Measurements from ENCODE around the gene SERPINB4.

DNA sequence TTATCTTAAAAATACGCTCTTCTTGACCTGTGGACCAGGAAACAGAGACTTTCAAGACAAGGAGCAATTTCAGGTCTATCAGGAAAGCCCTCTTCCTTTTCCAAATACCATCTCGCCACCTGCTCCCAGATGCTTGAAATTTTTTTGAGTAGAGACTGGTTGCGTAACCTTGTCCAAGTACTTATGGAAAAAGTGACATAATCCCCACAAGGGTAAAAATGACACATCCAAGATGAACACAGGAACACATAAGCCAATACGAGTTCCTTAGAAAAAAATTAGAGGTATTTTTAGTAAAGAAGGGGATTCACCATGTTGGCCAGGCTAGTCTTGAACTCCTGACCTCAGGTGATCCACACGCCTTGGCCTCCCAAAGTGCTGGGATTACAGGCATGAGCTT is 55.1 kb downstream of the SERPINB4 start:
- TF ChIP-seq, protein P1, sequence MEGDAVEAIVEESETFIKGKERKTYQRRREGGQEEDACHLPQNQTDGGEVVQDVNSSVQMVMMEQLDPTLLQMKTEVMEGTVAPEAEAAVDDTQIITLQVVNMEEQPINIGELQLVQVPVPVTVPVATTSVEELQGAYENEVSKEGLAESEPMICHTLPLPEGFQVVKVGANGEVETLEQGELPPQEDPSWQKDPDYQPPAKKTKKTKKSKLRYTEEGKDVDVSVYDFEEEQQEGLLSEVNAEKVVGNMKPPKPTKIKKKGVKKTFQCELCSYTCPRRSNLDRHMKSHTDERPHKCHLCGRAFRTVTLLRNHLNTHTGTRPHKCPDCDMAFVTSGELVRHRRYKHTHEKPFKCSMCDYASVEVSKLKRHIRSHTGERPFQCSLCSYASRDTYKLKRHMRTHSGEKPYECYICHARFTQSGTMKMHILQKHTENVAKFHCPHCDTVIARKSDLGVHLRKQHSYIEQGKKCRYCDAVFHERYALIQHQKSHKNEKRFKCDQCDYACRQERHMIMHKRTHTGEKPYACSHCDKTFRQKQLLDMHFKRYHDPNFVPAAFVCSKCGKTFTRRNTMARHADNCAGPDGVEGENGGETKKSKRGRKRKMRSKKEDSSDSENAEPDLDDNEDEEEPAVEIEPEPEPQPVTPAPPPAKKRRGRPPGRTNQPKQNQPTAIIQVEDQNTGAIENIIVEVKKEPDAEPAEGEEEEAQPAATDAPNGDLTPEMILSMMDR (IDR thresholded peaks at IDR 0.05; ENCODE audit: insufficient read depth, low read length, poor library complexity, severe bottlenecking), result no peak
- no peak for TF ChIP-seq EZH2phosphoT487 (conservative IDR thresholded peaks at IDR 0.05; ENCODE audit: low read length)
